Gastroesophageal sphincter (tissue), 4 donors: ENCODE measurements around the gene CKS1B. TPM values are rescaled to one million over a fixed set of nuclear protein-coding genes. Genes with fewer than 3 reads are reported as not detected.
A peak's percentile ranks its signal among the peaks of the same experiment; 100 is the strongest.

Source experiments
- ATAC-seq: fragments of 150-250 bp; one replicate; pipeline ENCODE4 v1.9.1; 2016; ENCODE audit warnings: mild to moderate bottlenecking, moderate library complexity
- H3K27ac ChIP-seq, 4 donors: fragments of 200-600 bp; sonication (generic) in 3 of 4; 1 replicate in 3 of 4; 2 replicates in 1 of 4; pipeline ENCODE4 v1.5.1; 2016 to 2019
- H3K27me3 ChIP-seq: fragments of 200-600 bp; sonication (generic); one replicate; pipeline ENCODE4 v1.5.1; 2019
- H3K36me3 ChIP-seq, 2 donors: fragments of 200-600 bp; sonication (generic); one replicate each; pipeline ENCODE4 v1.5.1; 2019; ENCODE audit warnings: control low read depth in 1 of 2
- H3K4me1 ChIP-seq, 3 donors: fragments of 200-600 bp; sonication (generic); 1 replicate in 2 of 3; 2 replicates in 1 of 3; pipeline ENCODE4 v1.5.1; 2016 to 2019; ENCODE audit warnings: control low read depth in 2 of 3
- H3K4me3 ChIP-seq, 2 donors: fragments of 200-600 bp; sonication (generic); one replicate each; pipeline ENCODE4 v1.5.1; 2019; ENCODE audit warnings: mild to moderate bottlenecking in 1 of 2, moderate library complexity in 1 of 2
- H3K9me3 ChIP-seq, 3 donors: fragments of 200-600 bp; sonication (generic); one replicate each; pipeline ENCODE4 v1.5.1; 2017 to 2019; ENCODE audit warnings: control low read depth in 2 of 3
- CTCF ChIP-seq, 4 experiments: fragments of 200-600 bp in 2 of 4; fragments of 450-650 bp in 2 of 4; sonication (generic) in 1 of 4; IDR thresholded peaks; one replicate each; pipeline ENCODE4 v1.5.1; 2017 to 2019; ENCODE audit warnings: antibody characterized with exemption in 4 of 4, mild to moderate bottlenecking in 2 of 4, moderate library complexity in 2 of 4
- EP300 ChIP-seq: sonication (generic); formaldehyde crosslinking; IDR thresholded peaks from one replicate; pipeline ENCODE4 v1.6.1; 2017; ENCODE audit warnings: antibody characterized with exemption, mild to moderate bottlenecking
- POLR2A ChIP-seq, 2 donors: fragments of 450-650 bp; IDR thresholded peaks; one replicate each; pipeline ENCODE4 v1.6.1; 2017; ENCODE audit warnings: antibody characterized with exemption in 2 of 2, mild to moderate bottlenecking in 2 of 2, moderate library complexity in 1 of 2
- POLR2AphosphoS5 ChIP-seq: sonication (generic); formaldehyde crosslinking; IDR thresholded peaks from one replicate; pipeline ENCODE4 v1.6.1; 2017; ENCODE audit warnings: antibody characterized with exemption
- WGBS, 2 donors: methylation state at CpG; one replicate each; pipeline ENCODE4 v1.1.5; 2018; ENCODE audit warnings: low coverage in 1 of 2; 5-methylcytosine and 5-hydroxymethylcytosine counted together
- total RNA-seq, 4 donors: library from RNA; depleted of rRNA; stranded (reverse); fragments of >200 nt; gene quantifications; one replicate each; pipeline ENCODE4 v1.1.0, GENCODE V29; 2016

CKS1B gene
- total RNA-seq, 4 donors from 2014 or later = 7.5 to 24.2 (median 17.6) TPM

GRCh38 chr1:154941333-154942013 is 33.0 kb upstream of the CKS1B start:
- WGBS, 2 donors = 60 to 83% methylated on average over 1 to 2 of the region's 5 CpGs
- peaks cover 3 to 62% (median 13%) of the 10 kb centered on the region in 3 donors for H3K4me1 ChIP-seq
- ATAC-seq = no peak
- peak overlapping the region in 2 of 4 donors; percentile 48 to 62 for H3K27ac ChIP-seq
- H3K27me3 ChIP-seq = no peaks in the 10 kb centered on the region
- H3K4me3 ChIP-seq = no peak overlapping the region
- no peaks in the 10 kb centered on the region for H3K9me3 ChIP-seq
- peaks cover 0 to 22% of the 10 kb centered on the region in 2 donors for H3K36me3 ChIP-seq
- no peak for TF ChIP-seq POLR2A (IDR thresholded peaks at IDR 0.05)
- no peak for TF ChIP-seq POLR2AphosphoS5
- no peak for TF ChIP-seq CTCF (IDR thresholded peaks at IDR 0.05)
- TF ChIP-seq EP300 = no peak

GRCh38 chr1:154943649-154944400 is 30.7 kb upstream of the CKS1B start:
- Histone ChIP-seq H3K4me1 (peaks cover 0 to 49% (median 5%) of the 10 kb centered on the region in 3 donors), H3K27me3 (no peaks in the 10 kb centered on the region), H3K36me3 (peaks cover 0 to 46% of the 10 kb centered on the region in 2 donors), H3K4me3 (no peak overlapping the region), H3K9me3 (no peaks in the 10 kb centered on the region), H3K27ac (peak overlapping the region in 3 of 4 donors; percentile 48 to 62 (median 56))
- WGBS, 2 donors = 30% methylated on average over 3 of the region's 6 CpGs; no CpG with 5 or more reads in 1 of the 2 donors
- ATAC-seq = peak; percentile 52
- TF ChIP-seq CTCF (IDR thresholded peaks at IDR 0.05) (peak in 3 of 4 experiments; percentile 53 to 77 (median 57)), POLR2AphosphoS5 (no peak)

- 21 to 40% methylated on average over 2 to 4 of the region's 9 CpGs for WGBS, 2 donors
- H3K4me3 ChIP-seq = no peak overlapping the region
- no peaks in the 10 kb centered on the region for H3K27me3 ChIP-seq
- no peaks in the 10 kb centered on the region for H3K9me3 ChIP-seq
- peaks cover 0 to 49% of the 10 kb centered on the region in 2 donors for H3K36me3 ChIP-seq
- peaks cover 0 to 49% (median 5%) of the 10 kb centered on the region in 3 donors for H3K4me1 ChIP-seq
- TF ChIP-seq POLR2A (IDR thresholded peaks at IDR 0.05) (no peak), CTCF (IDR thresholded peaks at IDR 0.05) (no peak), POLR2AphosphoS5 (no peak), EP300 (no peak)
- peak overlapping the region in 3 of 4 donors; percentile 48 to 62 (median 56) for H3K27ac ChIP-seq
- ATAC-seq = no peak
These were observed 29.9 kb upstream of the CKS1B start for GRCh38 chr1:154944401-154945159.

- Histone ChIP-seq H3K9me3 (no peaks in the 10 kb centered on the region), H3K27ac (peak overlapping the region in 1 of 4 donors; percentile 62), H3K27me3 (no peaks in the 10 kb centered on the region), H3K36me3 (peaks cover 0 to 56% of the 10 kb centered on the region in 2 donors), H3K4me3 (no peak overlapping the region), H3K4me1 (peaks cover 0 to 44% (median 5%) of the 10 kb centered on the region in 3 donors)
- ATAC-seq = no peak
- WGBS, 2 donors = 51 to 82% methylated on average over 5 to 7 of the region's 15 CpGs
- TF ChIP-seq EP300 (no peak), POLR2AphosphoS5 (no peak), POLR2A (IDR thresholded peaks at IDR 0.05) (no peak), CTCF (IDR thresholded peaks at IDR 0.05) (no peak)
These were observed 29.1 kb upstream of the CKS1B start for GRCh38 chr1:154945160-154945961.
